GM21786 (cell line): Measurements from ENCODE around the gene WWC1.
"Not testable (repeated sequence)": the region's sequence is repeated elsewhere in the genome, so short reads cannot be mapped to it uniquely, and the experiment has no call there.

ENCODE experiments used
- ATAC-seq: cut with Tn5 transposase; IDR thresholded peaks from one replicate; pipeline ENCODE4 v1.9.1; 2021; ENCODE audit not compliant: unreplicated experiment

Gene WWC1

DNA sequence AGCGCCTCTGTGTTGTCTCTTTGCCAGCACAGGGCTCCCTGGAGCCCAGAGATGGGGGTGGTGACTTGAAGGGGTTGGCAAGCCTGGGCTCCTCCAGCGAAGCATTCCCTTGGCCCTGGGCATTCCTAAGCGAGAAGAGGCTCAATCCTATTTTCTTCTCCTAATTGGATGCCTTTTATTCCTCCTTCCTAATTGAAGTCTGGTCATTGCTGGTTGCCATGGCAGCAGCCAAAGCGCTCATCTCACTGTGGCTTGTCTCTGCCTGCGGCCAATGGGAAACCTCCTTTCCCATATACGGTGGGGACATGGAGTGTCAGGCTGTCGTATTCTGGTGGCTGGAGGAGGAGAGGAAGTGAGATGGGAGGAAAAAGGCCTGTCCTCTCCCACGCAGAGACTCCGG lies 142.6 kb downstream of the WWC1 start:
- ATAC-seq: no peak

DNA sequence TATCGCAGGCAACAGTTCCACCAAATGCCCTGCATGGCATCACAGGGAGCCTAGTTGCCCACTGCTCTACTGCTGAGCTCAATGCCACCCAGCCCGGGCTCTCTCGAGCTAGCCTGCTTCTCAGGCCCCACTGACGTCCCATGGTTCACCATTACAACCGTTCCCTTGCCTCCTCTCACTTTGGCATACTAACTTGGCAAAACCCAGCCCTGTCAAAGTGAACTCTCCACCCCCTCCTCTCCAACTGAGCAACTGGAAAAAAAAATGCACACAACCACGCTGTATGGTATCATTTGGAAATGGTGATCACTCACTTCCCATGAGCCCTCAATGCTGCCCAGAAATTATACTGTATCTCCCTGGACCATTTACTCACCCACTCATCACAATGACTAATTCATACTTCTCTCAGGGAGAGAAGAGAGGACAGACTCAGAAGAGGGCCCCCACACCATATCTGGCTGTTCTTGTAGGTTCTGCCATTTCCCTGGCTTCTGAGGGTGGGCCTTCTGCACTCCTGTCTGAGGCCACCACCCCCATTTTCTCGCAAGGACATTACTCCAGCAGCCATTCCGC lies 143.4 kb downstream of the WWC1 start:
- ATAC-seq: no peak

DNA sequence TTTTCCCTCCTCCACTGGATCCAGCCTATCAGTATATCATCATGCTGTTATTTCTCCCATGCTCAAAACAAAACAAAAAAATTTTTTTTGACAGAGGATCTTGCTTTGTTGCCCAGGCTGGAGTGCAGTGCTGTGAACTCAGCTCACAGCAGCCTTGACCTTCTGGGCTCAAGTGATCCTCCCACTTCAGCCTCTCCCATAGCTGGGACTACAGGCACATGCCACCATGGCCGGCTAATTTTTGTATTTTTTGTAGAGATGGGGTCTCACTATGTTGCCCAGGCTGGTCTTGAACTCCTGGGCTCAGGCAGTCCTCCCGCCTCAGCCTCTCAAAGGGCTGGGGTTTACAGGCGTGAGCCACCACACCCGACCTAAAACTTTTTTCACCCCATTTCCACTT lies 143.9 kb downstream of the WWC1 start:
- ATAC-seq: not testable (repeated sequence)

DNA sequence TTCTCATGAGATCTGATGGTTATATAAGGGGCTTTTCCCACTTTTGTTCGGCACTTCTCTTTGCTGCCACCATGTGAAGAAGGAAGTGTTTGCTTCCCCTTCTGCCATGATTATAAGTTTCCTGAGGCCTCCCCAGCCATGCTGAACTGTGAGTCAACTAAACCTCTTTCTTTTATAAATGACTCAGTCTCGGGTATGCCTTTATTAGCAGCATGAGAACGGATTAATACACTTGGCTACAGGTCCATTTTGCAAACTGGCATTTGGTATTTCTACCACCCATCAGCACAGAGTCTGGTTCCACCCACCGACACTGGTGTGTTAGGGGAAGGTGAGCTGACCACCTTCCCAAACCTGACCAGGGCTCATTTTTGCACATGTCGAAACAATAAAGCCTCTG lies 146.9 kb downstream of the WWC1 start:
- ATAC-seq: no peak

DNA sequence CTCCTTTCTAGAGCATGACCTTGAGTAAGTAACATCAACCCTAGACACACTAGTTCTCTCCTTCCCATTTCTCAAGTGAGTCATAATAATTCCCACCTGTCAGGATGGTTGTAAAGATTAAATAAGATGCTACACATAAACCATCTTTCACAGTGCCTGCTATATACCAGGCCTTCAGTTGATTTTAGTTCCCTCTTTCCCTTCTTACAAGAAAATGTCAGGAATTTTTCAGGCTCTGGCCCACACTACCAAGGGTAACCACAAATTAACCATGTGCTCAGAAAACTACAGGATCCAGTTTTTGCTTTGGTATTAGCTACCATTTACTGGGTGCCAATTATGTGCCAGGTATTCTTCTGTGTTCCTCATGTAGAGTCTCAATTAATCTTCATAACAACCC lies 152.1 kb downstream of the WWC1 start:
- ATAC-seq: no peak

DNA sequence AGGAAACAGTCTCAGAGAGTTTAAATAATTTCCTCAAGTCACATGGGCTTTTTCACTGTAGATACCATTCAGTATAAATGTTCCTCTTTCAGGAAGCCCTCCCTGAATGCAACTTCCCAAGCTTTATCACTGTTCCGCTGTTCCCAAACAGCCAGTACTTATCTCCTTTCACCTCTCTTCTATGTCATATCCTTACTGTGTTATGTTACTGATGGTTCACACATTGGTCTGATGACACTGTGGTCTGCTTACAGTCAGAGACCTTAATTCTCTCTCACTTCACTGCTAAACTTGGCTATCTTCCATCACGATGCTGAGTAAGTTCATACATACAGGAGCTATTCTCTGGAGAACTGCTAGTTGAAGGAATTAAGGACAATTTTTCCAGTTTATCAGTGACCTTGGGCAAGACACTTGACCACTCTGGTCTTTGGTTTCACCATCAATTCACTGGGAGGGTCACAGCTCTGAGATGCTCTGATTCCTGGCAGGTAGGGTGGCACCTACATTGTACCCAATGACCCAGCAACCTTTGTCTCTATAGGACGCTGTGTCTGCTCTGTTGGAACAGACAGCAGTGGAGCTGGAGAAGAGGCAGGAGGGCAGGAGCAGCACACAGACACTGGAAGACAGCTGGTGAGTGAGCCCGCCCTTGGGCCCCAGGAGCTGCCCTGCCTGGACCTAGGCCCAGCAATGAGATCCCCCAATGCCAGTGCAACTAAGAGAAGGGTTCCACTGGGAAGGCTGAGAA lies 152.7 kb downstream of the WWC1 start:
- ATAC-seq: no peak

DNA sequence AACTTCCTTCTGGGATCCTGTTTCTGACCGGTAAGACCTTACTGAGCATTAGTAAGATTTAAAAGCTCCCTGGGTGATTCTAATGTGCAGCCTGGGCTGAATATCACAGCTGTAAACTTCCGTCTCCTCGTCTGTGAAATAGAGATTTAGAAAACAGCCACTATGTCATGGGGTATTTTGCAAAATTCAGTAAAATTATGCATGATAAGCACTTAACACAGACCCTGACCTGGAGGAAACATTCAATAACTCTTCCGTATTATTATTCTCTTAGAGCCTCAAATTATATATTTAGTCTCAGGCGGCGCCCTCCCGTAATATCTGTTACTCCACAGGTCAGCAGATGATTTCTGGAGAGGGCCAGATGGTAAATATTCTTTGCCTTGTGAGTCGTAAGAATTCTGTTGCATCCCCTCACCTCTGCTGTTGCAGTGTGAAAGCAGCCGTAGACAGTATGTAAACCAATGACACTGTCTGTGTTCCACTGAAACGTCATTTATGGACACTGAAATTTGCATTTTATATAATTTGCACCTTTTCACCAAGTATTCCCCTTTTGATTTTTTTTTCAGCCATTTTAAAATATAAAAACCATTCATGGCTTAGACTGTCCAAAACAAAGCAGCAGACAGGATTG lies 155.7 kb downstream of the WWC1 start:
- ATAC-seq: no peak

DNA sequence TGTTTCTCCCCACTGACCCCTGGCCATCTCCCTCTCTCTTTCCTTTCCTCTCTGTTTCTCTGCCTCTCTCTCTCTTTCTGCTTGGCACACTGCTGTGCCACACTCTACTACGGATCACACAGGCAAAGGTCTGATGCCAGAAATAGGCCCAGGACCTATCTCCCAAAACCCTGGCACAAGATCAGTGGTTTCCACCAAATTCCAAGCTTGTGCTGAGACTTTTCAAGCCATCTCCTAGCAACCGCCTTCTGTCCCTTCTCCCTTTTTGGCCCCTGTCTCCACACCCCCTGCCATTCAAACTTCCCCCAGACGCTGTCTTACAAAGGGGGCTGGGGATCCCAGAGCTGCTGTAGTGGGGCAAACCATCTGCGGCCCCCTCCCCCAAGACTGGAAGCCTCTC lies 156.4 kb downstream of the WWC1 start:
- no peak for ATAC-seq

DNA sequence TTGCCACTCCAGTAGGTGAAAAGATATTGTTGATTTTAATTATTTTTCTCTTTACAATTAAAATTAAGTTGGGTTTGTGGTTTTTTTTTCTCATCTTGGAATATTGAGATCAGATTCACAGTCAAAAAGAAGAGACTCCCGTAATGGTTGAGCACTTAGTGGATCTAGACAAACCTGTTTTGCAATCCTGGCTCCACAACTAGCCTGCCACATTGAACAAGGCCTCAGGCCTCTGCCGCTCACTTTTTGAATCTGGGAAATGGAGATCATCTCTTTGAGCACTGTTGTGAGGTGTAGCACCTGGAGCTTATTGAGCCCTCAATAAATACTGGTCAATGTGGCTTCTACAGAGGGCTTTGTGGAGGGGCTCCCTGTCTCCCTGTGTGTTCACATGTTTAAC lies 157.7 kb downstream of the WWC1 start:
- ATAC-seq: no peak

DNA sequence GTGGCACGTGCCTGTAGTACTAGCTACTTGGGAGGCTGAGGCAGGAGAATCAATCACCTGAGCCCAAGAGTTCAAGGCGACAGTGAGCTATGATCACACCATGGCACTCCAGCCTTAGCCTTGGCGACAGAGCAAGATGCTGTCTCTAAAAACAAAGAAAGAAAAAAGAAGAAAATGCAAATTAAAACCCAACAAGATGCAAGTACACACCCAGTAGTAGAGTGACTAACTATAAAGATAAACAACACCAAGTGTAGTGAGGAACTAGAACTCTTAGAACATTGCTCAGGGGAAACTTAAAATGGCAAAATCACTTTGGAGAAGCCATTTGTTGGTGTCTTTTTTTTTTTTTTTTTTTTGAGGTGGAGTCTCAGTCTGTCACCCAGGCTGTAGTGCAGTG lies 160.1 kb downstream of the WWC1 start:
- no peak for ATAC-seq

DNA sequence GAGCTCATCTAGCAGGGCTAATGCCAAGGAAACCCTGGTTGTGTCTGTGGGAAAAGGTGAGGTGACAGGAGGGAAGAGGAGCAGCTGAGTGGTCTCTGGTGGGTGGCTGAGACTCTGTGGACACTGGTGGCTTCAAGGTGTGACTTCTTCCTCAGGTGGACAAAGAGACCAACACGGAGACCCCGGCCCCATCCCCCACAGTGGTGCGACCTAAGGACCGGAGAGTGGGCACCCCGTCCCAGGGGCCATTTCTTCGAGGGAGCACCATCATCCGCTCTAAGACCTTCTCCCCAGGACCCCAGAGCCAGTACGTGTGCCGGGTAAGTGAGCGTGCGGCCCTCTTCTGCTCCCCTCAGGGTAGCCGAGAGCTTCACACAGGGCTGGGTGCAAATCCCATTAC lies 163.8 kb downstream of the WWC1 start:
- ATAC-seq: no peak

DNA sequence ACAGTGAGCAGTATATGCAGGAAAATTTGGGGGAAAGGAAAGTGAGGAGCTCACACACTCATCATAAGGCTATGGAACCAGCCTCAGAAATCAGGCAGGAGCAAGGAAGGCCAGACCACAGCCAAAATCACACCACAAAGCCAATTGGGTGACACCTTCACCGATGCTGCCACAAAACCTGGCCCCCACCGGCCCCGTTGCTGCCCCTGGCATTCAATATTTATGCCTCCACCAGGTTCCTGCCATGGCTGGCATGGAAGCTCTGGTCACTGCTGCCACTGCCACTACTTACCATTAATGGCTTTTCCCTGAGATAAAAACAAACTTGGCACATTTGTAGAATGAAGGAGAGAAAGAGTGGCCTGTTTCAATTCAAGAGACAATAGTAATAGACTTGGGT lies 166.1 kb downstream of the WWC1 start:
- no peak for ATAC-seq

DNA sequence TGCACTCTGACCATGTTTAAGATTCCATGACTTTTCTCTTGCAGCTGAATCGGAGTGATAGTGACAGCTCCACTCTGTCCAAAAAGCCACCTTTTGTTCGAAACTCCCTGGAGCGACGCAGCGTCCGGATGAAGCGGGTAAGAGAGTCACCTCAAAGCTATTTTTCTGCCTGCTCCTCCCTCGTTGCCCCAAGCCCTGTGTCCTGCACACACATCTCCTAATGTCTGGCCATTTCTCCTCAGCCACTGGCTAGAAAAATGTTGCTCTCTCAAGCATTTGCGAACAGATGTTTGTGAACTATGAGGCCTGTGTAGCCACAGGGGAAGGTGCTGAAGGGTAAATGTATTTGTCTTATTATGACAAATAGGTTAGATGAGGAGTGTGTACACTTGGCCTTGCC lies 169.2 kb downstream of the WWC1 start:
- ATAC-seq: no peak

DNA sequence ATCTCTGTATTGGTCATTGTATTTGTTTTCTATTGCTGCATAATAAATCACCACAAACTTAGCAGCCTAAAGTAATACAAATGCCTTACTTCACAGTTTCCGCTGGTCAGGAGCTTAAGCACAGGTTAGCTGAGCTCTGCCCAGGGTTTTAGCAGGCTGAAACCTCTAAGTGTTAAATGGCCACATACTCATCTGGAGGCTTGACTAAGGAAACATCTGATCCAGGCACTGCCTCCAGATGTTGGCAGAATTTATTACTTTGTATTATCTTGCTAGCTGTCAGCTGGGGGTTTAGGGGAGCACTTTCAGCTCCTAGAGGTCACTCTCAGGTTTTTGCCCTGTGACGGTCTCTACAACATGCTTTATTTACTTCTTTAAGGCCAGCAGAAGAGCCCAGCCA lies 171.6 kb downstream of the WWC1 start:
- no peak for ATAC-seq

DNA sequence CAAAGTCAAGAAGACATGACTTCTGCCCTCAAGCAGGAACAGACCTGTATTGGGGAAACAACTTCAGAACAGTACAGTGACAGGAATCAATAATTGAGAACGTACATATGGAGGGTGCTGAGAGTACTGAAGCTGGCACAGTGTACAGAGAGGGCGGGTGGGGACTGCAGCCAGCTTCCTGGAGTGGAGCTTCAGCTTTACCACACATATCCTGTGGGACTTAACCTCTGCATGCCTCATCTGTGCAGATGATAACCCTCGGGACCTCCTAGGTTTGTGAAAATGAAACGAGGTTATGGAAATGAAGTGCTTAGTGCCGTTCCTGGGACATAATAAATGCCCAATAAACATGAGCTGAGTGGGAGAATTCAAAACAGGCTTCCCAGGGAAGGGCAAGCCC lies 172.8 kb downstream of the WWC1 start:
- no peak for ATAC-seq

DNA sequence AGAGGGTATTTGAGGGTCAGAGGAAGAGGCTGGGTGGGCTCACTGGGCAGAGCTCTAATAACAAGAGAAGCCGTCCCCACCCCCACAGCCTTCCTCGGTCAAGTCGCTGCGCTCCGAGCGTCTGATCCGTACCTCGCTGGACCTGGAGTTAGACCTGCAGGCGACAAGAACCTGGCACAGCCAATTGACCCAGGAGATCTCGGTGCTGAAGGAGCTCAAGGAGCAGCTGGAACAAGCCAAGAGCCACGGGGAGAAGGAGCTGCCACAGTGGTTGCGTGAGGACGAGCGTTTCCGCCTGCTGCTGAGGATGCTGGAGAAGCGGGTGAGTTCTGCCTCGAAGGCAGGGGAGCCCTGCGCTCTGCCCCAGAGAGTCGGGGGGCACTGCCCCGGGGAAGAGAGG lies 173.2 kb downstream of the WWC1 start:
- ATAC-seq: no peak

DNA sequence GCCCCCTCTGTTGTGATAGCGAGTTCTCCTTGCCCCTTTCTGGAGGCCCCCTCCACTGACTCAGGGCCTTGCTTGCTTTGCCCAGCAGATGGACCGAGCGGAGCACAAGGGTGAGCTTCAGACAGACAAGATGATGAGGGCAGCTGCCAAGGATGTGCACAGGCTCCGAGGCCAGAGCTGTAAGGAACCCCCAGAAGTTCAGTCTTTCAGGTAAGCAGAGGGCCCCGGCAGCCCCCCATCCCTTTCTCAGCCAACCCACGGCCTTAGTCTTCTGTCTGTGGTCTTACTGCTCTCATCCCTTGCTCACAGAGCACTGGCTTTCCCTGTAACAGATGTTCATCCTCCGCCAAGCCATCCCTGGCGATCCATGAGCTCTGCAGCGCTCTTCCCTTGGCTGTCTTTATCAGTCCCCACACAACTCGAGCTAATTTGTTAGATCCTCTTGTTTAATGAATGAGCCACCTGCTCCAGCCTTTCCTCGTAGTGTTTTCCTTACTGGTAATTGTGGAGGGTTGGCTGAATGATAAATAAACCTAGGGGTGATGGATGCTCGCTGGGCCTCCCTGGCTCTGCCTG lies 176.4 kb downstream of the WWC1 start:
- ATAC-seq: no peak

DNA sequence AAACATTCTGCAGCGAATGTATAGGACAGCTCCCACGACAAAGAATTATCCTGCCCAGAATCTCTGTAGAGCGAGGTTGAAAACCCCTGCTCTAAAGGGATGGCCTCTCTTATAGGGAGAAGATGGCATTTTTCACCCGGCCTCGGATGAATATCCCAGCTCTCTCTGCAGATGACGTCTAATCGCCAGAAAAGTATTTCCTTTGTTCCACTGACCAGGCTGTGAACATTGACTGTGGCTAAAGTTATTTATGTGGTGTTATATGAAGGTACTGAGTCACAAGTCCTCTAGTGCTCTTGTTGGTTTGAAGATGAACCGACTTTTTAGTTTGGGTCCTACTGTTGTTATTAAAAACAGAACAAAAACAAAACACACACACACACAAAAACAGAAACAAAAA lies 177.4 kb downstream of the WWC1 start:
- no peak for ATAC-seq

DNA sequence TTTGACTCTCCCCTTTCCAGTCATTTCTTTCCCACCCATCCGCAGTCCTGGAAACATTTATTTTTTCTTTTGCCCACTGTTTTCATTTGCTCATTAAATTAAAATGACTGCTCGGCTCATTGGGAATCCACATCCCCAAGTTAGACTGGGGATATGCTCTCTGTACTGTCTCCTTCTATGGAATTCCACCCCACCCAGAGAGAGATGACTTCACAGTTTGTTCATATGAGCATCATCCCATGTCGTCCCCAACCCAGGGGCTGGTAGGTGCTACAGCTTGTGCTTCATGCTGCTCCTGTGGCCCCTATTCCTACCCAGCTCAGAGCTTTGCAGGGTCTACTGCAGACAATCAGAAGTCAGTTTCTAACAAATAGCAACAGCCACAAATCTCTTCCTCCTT lies 178.4 kb downstream of the WWC1 start:
- no peak for ATAC-seq

DNA sequence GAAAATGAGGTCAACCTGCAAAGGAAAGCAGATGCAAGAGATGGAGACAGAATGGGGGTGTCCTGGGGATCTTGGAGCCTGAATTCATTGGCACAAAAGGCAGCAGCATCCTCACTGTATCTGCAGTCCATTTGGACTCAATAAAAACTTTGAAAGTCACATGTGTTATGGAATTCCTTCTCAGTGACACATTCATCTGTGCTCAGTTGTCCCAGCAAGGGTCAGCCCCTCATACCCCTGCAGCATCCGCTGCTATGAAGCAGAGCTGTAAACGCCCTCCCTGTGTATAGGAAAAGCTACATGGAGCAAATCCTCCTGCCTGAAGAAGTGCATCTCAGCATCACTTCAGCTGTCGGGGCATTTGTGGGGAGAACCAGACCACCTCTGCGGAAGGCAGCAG lies 180.3 kb downstream of the WWC1 start:
- ATAC-seq: no peak

DNA sequence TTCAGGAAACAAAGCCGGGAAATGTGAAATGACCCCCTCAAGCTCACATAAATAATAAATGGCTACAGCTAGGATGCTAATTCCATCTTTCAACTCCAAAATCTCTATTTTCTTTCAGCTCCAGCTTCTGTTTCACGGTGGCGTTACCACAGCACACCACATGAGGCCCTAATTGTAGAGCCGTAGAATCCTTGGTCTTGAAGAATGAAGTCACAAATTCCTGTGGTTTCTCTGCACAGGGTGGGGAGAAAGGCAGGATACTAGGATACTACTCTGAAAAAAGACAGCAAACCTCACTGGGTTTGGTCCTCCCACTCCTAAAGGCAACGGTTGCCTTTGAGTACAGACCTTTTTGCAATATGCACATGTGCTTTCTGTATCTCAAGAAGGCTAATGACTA lies 180.9 kb downstream of the WWC1 start:
- ATAC-seq: no peak

DNA sequence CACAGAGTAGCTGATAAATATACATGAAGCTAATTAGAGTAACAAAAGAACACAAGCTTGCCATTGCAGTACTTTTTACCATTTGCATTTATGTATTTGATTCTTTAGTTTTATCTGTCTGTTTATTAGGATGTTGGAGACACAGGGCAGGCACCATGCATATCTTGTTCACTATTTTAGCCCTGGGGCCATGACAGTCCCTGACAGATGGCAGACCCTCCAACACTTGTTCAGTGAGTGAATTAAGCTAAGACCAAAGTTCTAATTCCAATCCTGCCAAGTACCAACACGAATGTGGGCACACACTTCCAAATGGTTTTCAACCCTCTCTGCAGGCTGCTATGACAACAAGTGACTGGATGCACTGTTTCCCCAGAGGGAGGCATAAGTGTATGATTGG lies 182.9 kb downstream of the WWC1 start:
- ATAC-seq: no peak
